ENCODE data around the gene SLC25A34.

The SLC25A34 gene

GRCh38 chr1:15730423-15730822 lies 5.6 kb upstream of the SLC25A34 start:
- TF ChIP-seq POLR2AphosphoS5 (IDR thresholded peaks at IDR 0.05; ENCODE audit: low read depth, low read length) (no peak), POU2F2 (IDR thresholded peaks at IDR 0.05; ENCODE audit: low read depth, low read length) (no peak)
- FAIRE-seq = no peak
- DNase-seq (ENCODE audit: insufficient read length, low spot score) = no peak

GRCh38 chr1:15730936-15731335 lies 5.1 kb upstream of the SLC25A34 start:
- DNase-seq (ENCODE audit: insufficient read length, low spot score) (no peak), FAIRE-seq (no peak)
- TF ChIP-seq SPI1 (IDR thresholded peaks at IDR 0.05; ENCODE audit: low read depth, low read length) (no peak), POLR2A (IDR thresholded peaks at IDR 0.05; ENCODE audit: low read depth, low read length) (no peak), PAX5 (IDR thresholded peaks at IDR 0.05; ENCODE audit: insufficient read depth, low read length, severe bottlenecking) (no peak), POLR2AphosphoS5 (IDR thresholded peaks at IDR 0.05; ENCODE audit: low read depth, low read length) (no peak), POU2F2 (IDR thresholded peaks at IDR 0.05; ENCODE audit: low read depth, low read length) (no peak), TAF1 (IDR thresholded peaks at IDR 0.05; ENCODE audit: low read depth, low read length) (no peak)

GRCh38 chr1:15731735-15732685 lies 4.0 kb upstream of the SLC25A34 start:
- DNase-seq (ENCODE audit: insufficient read length, low spot score) = no peak
- TF ChIP-seq POLR2A (IDR thresholded peaks at IDR 0.05; ENCODE audit: low read depth, low read length) = no peak
- no peak for TF ChIP-seq SPI1 (IDR thresholded peaks at IDR 0.05; ENCODE audit: low read depth, low read length)
- TF ChIP-seq POU2F2 (IDR thresholded peaks at IDR 0.05; ENCODE audit: low read depth, low read length) = no peak
- TF ChIP-seq TAF1 (IDR thresholded peaks at IDR 0.05; ENCODE audit: low read depth, low read length) = no peak
- no peak for TF ChIP-seq PAX5 (IDR thresholded peaks at IDR 0.05; ENCODE audit: insufficient read depth, low read length, severe bottlenecking)
- no peak for TF ChIP-seq POLR2AphosphoS5 (IDR thresholded peaks at IDR 0.05; ENCODE audit: low read depth, low read length)
- FAIRE-seq = no peak

- no peak for TF ChIP-seq POLR2AphosphoS5 (IDR thresholded peaks at IDR 0.05; ENCODE audit: low read depth, low read length)
- no peak for TF ChIP-seq TAF1 (IDR thresholded peaks at IDR 0.05; ENCODE audit: low read depth, low read length)
- TF ChIP-seq PAX5 (IDR thresholded peaks at IDR 0.05; ENCODE audit: insufficient read depth, low read length, severe bottlenecking) = no peak
- TF ChIP-seq POU2F2 (IDR thresholded peaks at IDR 0.05; ENCODE audit: low read depth, low read length) = no peak
- no peak for TF ChIP-seq SPI1 (IDR thresholded peaks at IDR 0.05; ENCODE audit: low read depth, low read length)
- no peak for TF ChIP-seq POLR2A (IDR thresholded peaks at IDR 0.05; ENCODE audit: low read depth, low read length)
- no peak for FAIRE-seq
- DNase-seq (ENCODE audit: insufficient read length, low spot score) = no peak
Observed at GRCh38 chr1:15732686-15733081, 3.4 kb upstream of the SLC25A34 start.

- TF ChIP-seq POLR2A (IDR thresholded peaks at IDR 0.05; ENCODE audit: low read depth, low read length) (no peak), PAX5 (IDR thresholded peaks at IDR 0.05; ENCODE audit: insufficient read depth, low read length, severe bottlenecking) (no peak), SPI1 (IDR thresholded peaks at IDR 0.05; ENCODE audit: low read depth, low read length) (no peak), POLR2AphosphoS5 (IDR thresholded peaks at IDR 0.05; ENCODE audit: low read depth, low read length) (no peak), TAF1 (IDR thresholded peaks at IDR 0.05; ENCODE audit: low read depth, low read length) (no peak)
- FAIRE-seq = no peak
- no peak for DNase-seq (ENCODE audit: insufficient read length, low spot score)
Observed at GRCh38 chr1:15733218-15733725, 2.8 kb upstream of the SLC25A34 start.

GRCh38 chr1:15733726-15734226 lies 2.3 kb upstream of the SLC25A34 start:
- no peak for DNase-seq (ENCODE audit: insufficient read length, low spot score)
- no peak for FAIRE-seq
- TF ChIP-seq POLR2A (IDR thresholded peaks at IDR 0.05; ENCODE audit: low read depth, low read length) = no peak
- TF ChIP-seq POU2F2 (IDR thresholded peaks at IDR 0.05; ENCODE audit: low read depth, low read length) = no peak
- TF ChIP-seq PAX5 (IDR thresholded peaks at IDR 0.05; ENCODE audit: insufficient read depth, low read length, severe bottlenecking) = no peak
- TF ChIP-seq TAF1 (IDR thresholded peaks at IDR 0.05; ENCODE audit: low read depth, low read length) = no peak
- TF ChIP-seq SPI1 (IDR thresholded peaks at IDR 0.05; ENCODE audit: low read depth, low read length) = no peak
- TF ChIP-seq POLR2AphosphoS5 (IDR thresholded peaks at IDR 0.05; ENCODE audit: low read depth, low read length) = no peak

- FAIRE-seq (no peak), DNase-seq (ENCODE audit: insufficient read length, low spot score) (no peak)
- no peak for TF ChIP-seq PAX5 (IDR thresholded peaks at IDR 0.05; ENCODE audit: insufficient read depth, low read length, severe bottlenecking)
- TF ChIP-seq TAF1 (IDR thresholded peaks at IDR 0.05; ENCODE audit: low read depth, low read length) = no peak
- no peak for TF ChIP-seq POLR2AphosphoS5 (IDR thresholded peaks at IDR 0.05; ENCODE audit: low read depth, low read length)
- TF ChIP-seq SPI1 (IDR thresholded peaks at IDR 0.05; ENCODE audit: low read depth, low read length) = no peak
- TF ChIP-seq POLR2A (IDR thresholded peaks at IDR 0.05; ENCODE audit: low read depth, low read length) = no peak
- no peak for TF ChIP-seq POU2F2 (IDR thresholded peaks at IDR 0.05; ENCODE audit: low read depth, low read length)
Observed at GRCh38 chr1:15734296-15734695, 1.8 kb upstream of the SLC25A34 start.

- TF ChIP-seq POLR2AphosphoS5 (IDR thresholded peaks at IDR 0.05; ENCODE audit: low read depth, low read length) (0 out of 2 replicates have a peak, but pooled peaks have one; percentile 4), POLR2A (IDR thresholded peaks at IDR 0.05; ENCODE audit: low read depth, low read length) (no peak), PAX5 (IDR thresholded peaks at IDR 0.05; ENCODE audit: insufficient read depth, low read length, severe bottlenecking) (no peak)
- FAIRE-seq (no peak), DNase-seq (ENCODE audit: insufficient read length, low spot score) (no peak)
Observed at GRCh38 chr1:15734901-15735300, 1.2 kb upstream of the SLC25A34 start.

- TF ChIP-seq POLR2A (IDR thresholded peaks at IDR 0.05; ENCODE audit: low read depth, low read length) (0 out of 2 replicates have a peak, but pooled peaks have one; percentile 16), TAF1 (IDR thresholded peaks at IDR 0.05; ENCODE audit: low read depth, low read length) (no peak), POLR2AphosphoS5 (IDR thresholded peaks at IDR 0.05; ENCODE audit: low read depth, low read length) (0 out of 2 replicates have a peak, but pooled peaks have one; percentile 2)
- FAIRE-seq = no peak
- DNase-seq (ENCODE audit: insufficient read length, low spot score) = no peak
Observed at GRCh38 chr1:15735304-15736037, 587 bp upstream of the SLC25A34 start.
